ENCODE measurements around the gene GPR137.
"Not testable (repeated sequence)": the region's sequence is repeated elsewhere in the genome, so short reads cannot be mapped to it uniquely, and the experiment has no call there.

The GPR137 gene

DNA sequence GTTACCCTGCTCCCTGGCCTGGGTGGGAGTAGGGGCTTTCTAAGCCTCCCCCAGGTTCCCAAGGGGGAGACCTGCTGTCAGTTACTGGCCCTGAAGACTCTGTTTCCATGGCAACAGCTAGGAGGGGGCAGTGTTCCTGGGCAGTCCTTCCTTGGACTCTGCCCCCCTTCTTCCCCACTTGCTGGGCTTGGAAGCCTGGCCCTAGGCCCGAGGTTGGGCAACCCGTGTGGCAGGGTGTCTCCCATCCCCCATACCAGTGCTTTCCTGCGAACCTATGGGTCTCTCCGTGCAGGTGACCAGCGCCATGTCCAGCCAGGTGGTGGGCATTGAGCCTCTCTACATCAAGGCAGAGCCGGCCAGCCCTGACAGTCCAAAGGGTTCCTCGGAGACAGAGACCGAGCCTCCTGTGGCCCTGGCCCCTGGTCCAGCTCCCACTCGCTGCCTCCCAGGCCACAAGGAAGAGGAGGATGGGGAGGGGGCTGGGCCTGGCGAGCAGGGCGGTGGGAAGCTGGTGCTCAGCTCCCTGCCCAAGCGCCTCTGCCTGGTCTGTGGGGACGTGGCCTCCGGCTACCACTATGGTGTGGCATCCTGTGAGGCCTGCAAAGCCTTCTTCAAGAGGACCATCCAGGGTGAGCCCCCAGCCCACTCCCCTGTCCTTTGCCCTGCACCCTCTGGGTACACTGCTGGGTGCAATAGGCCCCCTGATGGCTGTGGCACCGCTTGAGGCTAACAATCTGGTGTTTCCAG is 21.4 kb downstream of the GPR137 start:
- H3K4me3 ChIP-seq (ENCODE audit: low read length), result peak overlapping the region; percentile 79
- TF ChIP-seq, protein P1, sequence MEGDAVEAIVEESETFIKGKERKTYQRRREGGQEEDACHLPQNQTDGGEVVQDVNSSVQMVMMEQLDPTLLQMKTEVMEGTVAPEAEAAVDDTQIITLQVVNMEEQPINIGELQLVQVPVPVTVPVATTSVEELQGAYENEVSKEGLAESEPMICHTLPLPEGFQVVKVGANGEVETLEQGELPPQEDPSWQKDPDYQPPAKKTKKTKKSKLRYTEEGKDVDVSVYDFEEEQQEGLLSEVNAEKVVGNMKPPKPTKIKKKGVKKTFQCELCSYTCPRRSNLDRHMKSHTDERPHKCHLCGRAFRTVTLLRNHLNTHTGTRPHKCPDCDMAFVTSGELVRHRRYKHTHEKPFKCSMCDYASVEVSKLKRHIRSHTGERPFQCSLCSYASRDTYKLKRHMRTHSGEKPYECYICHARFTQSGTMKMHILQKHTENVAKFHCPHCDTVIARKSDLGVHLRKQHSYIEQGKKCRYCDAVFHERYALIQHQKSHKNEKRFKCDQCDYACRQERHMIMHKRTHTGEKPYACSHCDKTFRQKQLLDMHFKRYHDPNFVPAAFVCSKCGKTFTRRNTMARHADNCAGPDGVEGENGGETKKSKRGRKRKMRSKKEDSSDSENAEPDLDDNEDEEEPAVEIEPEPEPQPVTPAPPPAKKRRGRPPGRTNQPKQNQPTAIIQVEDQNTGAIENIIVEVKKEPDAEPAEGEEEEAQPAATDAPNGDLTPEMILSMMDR (IDR thresholded peaks at IDR 0.05; ENCODE audit: insufficient read depth, low read depth, low read length, missing control alignments), result no peak
- no peak for DNase-seq (ENCODE audit: low read depth)

DNA sequence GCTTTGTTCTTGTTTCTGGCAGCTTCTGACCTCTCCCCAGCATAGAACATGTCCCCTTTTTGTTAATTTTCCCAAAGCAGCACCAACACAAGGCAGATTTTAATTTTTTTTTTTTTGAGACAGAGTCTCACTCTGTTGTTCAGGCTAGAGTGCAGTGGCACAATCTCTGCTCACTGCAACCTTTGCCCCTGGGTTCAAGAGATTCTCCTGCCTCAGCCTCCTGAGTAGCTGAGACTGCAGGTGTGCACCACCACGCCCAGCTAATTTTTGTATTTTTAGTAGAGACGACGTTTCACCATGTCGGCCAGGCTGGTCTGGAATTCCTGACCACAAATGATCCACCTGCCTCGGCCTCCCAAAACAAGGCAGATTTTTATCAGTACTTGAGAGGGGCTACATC is 22.1 kb downstream of the GPR137 start:
- H3K4me3 ChIP-seq (ENCODE audit: low read length), result not testable (repeated sequence)

DNA sequence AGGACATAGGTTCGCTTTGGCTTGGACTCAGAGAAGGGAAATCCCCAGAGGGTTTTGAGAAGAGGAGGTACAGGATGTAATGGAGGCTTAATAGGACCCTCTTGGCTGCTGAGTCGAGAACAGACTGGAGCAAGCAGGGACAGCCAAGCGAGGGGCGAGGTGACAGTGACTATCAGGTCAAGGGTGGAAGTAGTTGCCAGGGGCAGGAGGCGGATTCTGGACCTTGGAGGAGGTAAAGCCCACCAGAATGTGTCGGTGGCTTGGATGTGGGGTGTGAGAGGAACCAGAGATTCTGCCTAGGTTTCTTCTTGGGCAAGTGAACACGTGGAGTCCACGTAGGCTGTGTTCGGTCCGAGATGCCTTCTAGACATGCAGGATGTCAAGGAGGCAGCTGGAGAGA is 27.3 kb downstream of the GPR137 start:
- H3K4me3 ChIP-seq (ENCODE audit: low read length), result no peak overlapping the region
- TF ChIP-seq, protein P1 (IDR thresholded peaks at IDR 0.05; ENCODE audit: insufficient read depth, low read depth, low read length, missing control alignments), result no peak
- no peak for DNase-seq (ENCODE audit: low read depth)

More for the DNA sequence above, 22.1 kb downstream of the GPR137 start:
- not testable (repeated sequence) for DNase-seq (ENCODE audit: low read depth)

DNA sequence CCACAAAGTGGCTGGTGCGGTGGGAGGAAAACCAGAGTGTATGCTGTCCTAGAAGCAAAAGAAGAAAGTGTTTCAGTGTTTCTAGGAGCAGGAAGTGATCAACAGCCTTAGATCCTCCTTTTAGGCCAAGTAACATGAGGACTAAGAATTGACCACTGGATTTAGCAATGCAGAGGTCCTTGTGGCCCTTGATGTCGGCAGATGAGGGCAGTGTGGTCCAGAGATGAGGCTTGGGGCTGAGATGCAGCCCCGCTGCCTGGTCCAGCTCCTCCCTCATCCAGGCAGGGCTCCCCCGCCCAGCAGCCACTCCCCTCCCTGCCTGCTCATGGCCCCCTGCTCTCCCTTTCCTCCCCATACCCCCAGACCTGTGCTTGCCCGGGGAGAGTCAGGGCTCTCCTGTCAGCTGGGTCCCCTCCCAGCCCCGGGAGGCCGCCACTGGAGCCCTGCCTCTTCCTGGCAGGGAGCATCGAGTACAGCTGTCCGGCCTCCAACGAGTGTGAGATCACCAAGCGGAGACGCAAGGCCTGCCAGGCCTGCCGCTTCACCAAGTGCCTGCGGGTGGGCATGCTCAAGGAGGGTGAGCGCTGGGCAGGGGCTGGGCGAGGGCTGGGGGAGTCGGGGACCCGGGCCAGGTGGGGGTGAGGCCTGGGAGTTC is 28.0 kb downstream of the GPR137 start:
- no peak for DNase-seq (ENCODE audit: low read depth)
- TF ChIP-seq, protein P1 (IDR thresholded peaks at IDR 0.05; ENCODE audit: insufficient read depth, low read depth, low read length, missing control alignments), result no peak
- no peak overlapping the region for H3K4me3 ChIP-seq (ENCODE audit: low read length)

DNA sequence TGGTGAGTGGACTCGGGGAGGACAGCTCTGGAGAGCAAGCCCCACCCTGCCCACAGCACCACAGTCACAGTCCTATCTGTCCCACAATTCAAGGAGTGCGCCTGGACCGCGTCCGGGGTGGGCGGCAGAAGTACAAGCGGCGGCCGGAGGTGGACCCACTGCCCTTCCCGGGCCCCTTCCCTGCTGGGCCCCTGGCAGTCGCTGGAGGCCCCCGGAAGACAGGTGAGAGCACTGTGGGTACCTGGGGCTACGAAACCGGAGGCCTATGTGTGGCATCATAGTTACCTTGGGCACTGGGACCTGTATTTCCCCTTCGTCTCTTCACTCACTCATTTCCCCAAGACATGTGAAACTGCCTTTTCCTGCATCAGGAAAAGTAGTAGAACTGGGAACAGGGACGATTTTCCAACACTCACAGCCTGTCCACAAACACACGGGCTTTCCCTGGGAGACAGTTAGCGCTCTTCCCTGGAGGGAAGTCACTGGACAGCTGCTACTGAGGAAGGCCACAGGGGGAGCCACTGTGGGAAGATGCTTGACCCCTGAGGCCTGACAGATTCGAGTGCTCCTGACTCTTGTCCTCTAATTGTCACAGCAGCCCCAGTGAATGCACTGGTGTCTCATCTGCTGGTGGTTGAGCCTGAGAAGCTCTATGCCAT is 28.6 kb downstream of the GPR137 start:
- no peak for DNase-seq (ENCODE audit: low read depth)
- no peak overlapping the region for H3K4me3 ChIP-seq (ENCODE audit: low read length)
- TF ChIP-seq, protein P1 (IDR thresholded peaks at IDR 0.05; ENCODE audit: insufficient read depth, low read depth, low read length, missing control alignments), result peak; percentile 12

DNA sequence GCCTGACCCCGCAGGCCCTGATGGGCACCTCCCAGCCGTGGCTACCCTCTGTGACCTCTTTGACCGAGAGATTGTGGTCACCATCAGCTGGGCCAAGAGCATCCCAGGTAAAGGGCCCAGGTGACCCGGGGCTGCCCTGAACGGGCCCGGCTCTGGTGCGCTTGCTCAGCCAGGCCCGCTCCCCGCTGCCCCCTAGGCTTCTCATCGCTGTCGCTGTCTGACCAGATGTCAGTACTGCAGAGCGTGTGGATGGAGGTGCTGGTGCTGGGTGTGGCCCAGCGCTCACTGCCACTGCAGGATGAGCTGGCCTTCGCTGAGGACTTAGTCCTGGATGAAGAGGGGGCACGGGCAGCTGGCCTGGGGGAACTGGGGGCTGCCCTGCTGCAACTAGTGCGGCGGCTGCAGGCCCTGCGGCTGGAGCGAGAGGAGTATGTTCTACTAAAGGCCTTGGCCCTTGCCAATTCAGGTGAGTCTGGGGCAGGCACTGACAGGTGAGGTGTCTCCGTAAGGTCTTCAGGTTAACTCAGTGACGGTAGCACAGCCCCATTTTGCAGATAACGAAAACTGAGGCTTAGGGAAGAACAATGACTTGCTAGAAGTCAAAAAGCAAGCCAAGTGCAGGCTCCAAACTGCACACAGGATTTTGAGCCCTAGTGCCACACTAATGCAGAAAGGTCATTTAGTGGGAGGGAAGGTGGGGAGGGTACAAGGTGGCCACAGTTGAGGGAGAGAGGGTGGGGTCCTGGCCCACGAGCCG is 29.3 kb downstream of the GPR137 start:
- DNase-seq (ENCODE audit: low read depth), result no peak
- TF ChIP-seq, protein P1 (IDR thresholded peaks at IDR 0.05; ENCODE audit: insufficient read depth, low read depth, low read length, missing control alignments), result no peak

DNA sequence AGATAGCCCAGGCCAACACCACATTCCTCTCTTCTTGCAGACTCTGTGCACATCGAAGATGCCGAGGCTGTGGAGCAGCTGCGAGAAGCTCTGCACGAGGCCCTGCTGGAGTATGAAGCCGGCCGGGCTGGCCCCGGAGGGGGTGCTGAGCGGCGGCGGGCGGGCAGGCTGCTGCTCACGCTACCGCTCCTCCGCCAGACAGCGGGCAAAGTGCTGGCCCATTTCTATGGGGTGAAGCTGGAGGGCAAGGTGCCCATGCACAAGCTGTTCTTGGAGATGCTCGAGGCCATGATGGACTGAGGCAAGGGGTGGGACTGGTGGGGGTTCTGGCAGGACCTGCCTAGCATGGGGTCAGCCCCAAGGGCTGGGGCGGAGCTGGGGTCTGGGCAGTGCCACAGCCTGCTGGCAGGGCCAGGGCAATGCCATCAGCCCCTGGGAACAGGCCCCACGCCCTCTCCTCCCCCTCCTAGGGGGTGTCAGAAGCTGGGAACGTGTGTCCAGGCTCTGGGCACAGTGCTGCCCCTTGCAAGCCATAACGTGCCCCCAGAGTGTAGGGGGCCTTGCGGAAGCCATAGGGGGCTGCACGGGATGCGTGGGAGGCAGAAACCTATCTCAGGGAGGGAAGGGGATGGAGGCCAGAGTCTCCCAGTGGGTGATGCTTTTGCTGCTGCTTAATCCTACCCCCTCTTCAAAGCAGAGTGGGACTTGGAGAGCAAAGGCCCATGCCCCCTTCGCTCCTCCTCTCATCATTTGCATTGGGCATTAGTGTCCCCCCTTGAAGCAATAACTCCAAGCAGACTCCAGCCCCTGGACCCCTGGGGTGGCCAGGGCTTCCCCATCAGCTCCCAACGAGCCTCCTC is 30.2 kb downstream of the GPR137 start:
- DNase-seq (ENCODE audit: low read depth), result not testable (repeated sequence)
- H3K4me3 ChIP-seq (ENCODE audit: low read length), result peak overlapping the region; percentile 80

More for the DNA sequence above, 29.3 kb downstream of the GPR137 start:
- no peak overlapping the region for H3K4me3 ChIP-seq (ENCODE audit: low read length)
